GM21360 (cell line): ENCODE results near the gene TMED8.

Source experiments
- ATAC-seq: cut with Tn5 transposase; IDR thresholded peaks from one replicate; pipeline ENCODE4 v1.9.1; 2021; ENCODE audit warnings: mild to moderate bottlenecking, moderate library complexity; ENCODE audit not compliant: unreplicated experiment

Gene TMED8

DNA sequence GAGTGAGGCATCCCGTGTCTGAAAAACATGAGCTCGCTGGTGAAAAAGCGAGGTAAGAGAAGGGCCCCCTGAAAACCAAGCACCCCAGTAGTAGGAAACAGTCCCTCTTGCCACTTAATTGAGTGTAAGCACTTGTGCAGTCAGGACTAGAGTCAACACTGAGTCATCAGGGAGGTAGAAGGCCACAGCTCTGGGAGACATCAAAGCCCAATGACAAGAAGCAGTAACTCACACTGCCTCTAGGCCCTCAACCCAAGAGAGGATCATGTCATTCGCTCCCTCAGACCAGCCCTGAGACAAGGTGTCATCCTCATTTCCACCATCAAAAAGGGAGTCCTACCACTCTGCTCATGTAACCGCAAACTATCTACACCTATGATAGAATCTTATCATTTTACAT lies 74.0 kb downstream of the TMED8 start:
- ATAC-seq: no peak

DNA sequence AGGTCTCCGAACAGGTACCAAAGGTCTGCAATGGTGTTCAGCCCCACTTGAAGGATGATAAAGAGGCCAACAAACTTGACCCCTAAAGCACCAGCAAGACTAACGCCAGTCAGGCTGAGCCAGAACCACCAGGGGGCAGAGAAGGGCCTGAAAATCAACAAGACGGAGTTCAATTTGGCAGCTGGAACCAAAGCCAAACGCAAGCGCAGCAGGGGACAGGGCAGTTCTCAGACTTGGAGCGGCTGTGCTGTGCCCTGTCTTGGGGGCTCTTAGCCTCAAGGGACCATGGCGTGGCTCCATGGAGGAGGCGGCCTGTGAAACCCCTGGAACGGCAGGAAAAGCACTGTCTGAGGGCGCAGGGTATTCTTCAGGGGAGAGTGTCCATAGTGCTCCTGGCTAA lies 75.8 kb downstream of the TMED8 start:
- ATAC-seq: no peak

DNA sequence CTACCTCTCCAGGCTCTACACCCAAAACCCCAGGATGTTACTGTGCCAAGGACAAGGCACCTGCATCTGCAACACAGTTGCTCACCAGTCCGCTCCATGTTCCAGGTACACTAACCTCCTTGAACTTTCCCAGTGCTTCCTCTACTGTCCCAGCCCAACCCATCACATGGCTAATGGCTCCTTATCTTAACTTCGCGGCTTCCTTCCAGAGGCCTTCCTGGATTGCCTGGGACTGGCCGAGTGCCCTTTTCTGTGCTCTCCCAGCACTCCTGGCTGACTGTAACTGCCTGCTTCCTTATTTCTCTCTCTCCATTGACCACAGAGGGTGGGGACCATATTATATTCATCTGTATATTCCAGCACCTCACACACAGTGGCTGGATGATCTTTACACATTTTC lies 77.1 kb downstream of the TMED8 start:
- no peak for ATAC-seq

DNA sequence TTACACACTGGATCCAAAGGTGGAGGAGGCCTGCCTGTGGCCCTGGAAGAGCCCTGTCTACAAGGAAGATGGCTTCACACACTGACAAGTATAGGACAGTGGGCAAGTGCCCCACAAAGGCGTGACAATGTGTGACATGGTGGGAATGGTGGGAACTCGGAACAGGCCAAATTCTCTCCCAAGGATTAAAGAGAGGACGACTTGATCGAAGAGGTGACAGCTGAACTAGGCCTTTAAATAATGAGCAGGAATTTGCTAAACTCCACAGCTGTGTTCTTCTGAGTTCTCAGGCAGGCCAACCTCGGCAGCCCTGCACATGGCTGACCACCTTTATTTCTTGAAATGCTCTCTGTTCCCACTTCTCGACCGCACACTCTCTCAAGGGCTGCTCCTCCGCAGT lies 80.0 kb downstream of the TMED8 start:
- no peak for ATAC-seq

DNA sequence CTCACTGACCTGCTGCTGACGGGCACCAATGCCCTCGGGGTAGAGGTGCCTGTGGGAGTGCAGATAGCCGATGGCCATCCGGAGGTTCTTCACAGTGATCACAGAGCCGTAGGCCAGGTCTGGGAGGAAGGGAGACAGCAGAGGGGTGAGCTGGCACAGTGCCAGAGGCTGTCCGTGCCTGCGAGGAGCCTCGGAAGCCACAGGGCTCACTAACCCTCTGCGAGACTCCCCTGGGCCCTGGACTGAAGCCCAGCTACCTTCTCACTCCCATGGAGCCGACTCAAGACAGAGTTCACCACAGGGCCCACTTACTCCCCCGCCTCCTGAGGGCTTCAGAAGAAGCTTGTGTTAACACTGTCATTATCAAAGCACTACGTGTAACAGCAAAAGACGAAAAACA lies 80.7 kb downstream of the TMED8 start:
- no peak for ATAC-seq

DNA sequence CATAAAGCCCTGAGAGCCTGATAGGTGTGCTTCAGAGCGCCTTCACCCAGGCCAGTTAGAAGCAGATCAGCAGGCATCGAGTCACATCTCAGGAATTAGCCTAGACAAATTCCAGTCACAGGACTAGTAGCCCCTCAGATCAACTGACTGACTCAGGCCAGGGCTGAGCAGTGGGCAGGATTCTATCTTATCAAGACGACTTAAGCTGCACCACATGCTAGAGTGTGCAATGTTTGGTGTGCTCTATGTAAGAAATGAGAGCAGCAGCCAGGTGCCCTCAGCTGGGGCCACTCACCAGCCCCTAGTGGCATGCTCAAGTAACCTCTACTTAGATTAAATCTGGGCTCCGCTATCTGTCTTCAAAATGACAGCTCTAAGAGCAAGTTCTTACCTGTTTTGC lies 86.2 kb downstream of the TMED8 start:
- no peak for ATAC-seq

DNA sequence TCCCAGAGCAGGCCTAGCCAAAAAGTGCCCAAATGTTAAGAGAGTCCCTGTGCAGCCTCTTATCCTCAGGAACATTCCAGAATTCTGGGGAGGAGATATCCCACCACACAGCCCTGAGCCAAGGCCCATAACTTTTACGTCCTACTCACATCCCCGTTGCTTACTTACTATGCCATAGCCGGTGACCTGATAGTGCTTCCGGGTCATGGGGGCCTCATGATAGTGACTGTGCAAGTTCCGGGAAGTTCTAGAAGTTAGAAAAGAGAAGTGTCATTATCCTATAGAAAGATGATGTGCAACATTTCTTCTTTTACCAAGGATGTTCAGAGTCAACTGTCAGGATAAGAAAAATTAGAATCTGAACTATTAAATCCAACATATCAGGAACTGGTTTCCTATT lies 90.3 kb downstream of the TMED8 start:
- ATAC-seq: no peak
